Peyer's patch (tissue), 4 donors: ENCODE data around the gene BICRA. TPM values are rescaled to one million over a fixed set of nuclear protein-coding genes. Genes with fewer than 3 reads are reported as not detected.

Source experiments
- DNase-seq, 3 donors: peaks; one replicate each; pipeline ENCODE4 v3.0.0-alpha.2; 2017 to 2019
- H3K27ac ChIP-seq, 4 donors: fragments of 200-600 bp; sonication (generic); one replicate each; pipeline ENCODE4 v1.5.1; 2016 to 2019
- H3K27me3 ChIP-seq, 2 donors: fragments of 200-600 bp; sonication (generic); one replicate each; pipeline ENCODE4 v1.5.1; 2019
- H3K36me3 ChIP-seq, 3 donors: fragments of 200-600 bp; sonication (generic); one replicate each; pipeline ENCODE4 v1.5.1; 2016 to 2019
- H3K4me1 ChIP-seq, 4 donors: fragments of 200-600 bp; sonication (generic); one replicate each; pipeline ENCODE4 v1.5.1; 2016 to 2019
- H3K4me3 ChIP-seq, 4 donors: fragments of 200-600 bp; sonication (generic); 1 replicate in 3 of 4; 2 replicates in 1 of 4; pipeline ENCODE4 v1.5.1; 2016 to 2019; ENCODE audit warnings: mild to moderate bottlenecking in 1 of 4
- H3K9me3 ChIP-seq, 4 donors: fragments of 200-600 bp; sonication (generic); one replicate each; pipeline ENCODE4 v1.5.1; 2016 to 2019; ENCODE audit warnings: mild to moderate bottlenecking in 1 of 4
- CTCF ChIP-seq, 6 experiments: fragments of 450-650 bp in 4 of 6; fragments of 200-600 bp in 2 of 6; sonication (generic) in 1 of 6; IDR thresholded peaks; one replicate each; pipeline ENCODE4 v1.5.1; 2017 to 2019; ENCODE audit warnings: antibody characterized with exemption in 6 of 6, mild to moderate bottlenecking in 3 of 6, moderate library complexity in 1 of 6
- POLR2A ChIP-seq, 2 donors: fragments of 450-650 bp; IDR thresholded peaks; one replicate each; pipeline ENCODE4 v1.5.1; 2017; ENCODE audit warnings: antibody characterized with exemption in 2 of 2, mild to moderate bottlenecking in 2 of 2, moderate library complexity in 2 of 2
- total RNA-seq, 4 donors: library from RNA; depleted of rRNA; stranded (reverse); fragments of >200 nt; gene quantifications; one replicate each; pipeline ENCODE4 v1.1.0, GENCODE V29; 2016

The BICRA gene
- total RNA-seq, 4 donors from 2014 or later, result 8.2 to 14.9 (median 13.3) TPM

- Histone ChIP-seq H3K27me3 (no peaks in the 10 kb centered on the region), H3K4me1 (peaks cover 0 to 49% (median 2%) of the 10 kb centered on the region in 4 donors), H3K9me3 (no peaks in the 10 kb centered on the region), H3K4me3 (no peak overlapping the region), H3K36me3 (no peaks in the 10 kb centered on the region), H3K27ac (peak overlapping the region in 3 of 4 donors; percentile 54 to 94 (median 89))
- TF ChIP-seq POLR2A (IDR thresholded peaks at IDR 0.05) (no peak), CTCF (IDR thresholded peaks at IDR 0.05) (no peak)
- DNase-seq, result no peak
These were observed 48.8 kb downstream of the BICRA start for GRCh38 chr19:47657719-47658118.

- Histone ChIP-seq H3K27me3 (no peaks in the 10 kb centered on the region), H3K36me3 (no peaks in the 10 kb centered on the region), H3K4me3 (no peak overlapping the region), H3K9me3 (no peaks in the 10 kb centered on the region), H3K4me1 (peaks cover 0 to 59% (median 4%) of the 10 kb centered on the region in 4 donors), H3K27ac (peak overlapping the region in 3 of 4 donors; percentile 54 to 94 (median 89))
- peak in 1 of 3 donors; percentile 64 for DNase-seq
- no peak for TF ChIP-seq CTCF (IDR thresholded peaks at IDR 0.05)
- TF ChIP-seq POLR2A (IDR thresholded peaks at IDR 0.05), result no peak
These were observed 49.8 kb downstream of the BICRA start for GRCh38 chr19:47658431-47659348.

- H3K27me3 ChIP-seq, result no peaks in the 10 kb centered on the region
These were observed 51.5 kb downstream of the BICRA start for GRCh38 chr19:47660435-47660832.

GRCh38 chr19:47661161-47661560 lies 52.2 kb downstream of the BICRA start:
- Histone ChIP-seq H3K9me3 (no peaks in the 10 kb centered on the region), H3K27me3 (no peaks in the 10 kb centered on the region), H3K27ac (peak overlapping the region in 3 of 4 donors; percentile 27 to 94 (median 89)), H3K4me3 (no peak overlapping the region), H3K36me3 (no peaks in the 10 kb centered on the region), H3K4me1 (peaks cover 0 to 84% (median 9%) of the 10 kb centered on the region in 4 donors)
- TF ChIP-seq POLR2A (IDR thresholded peaks at IDR 0.05) (no peak), CTCF (IDR thresholded peaks at IDR 0.05) (no peak)
- no peak for DNase-seq

More at GRCh38 chr19:47660435-47660832, 51.5 kb downstream of the BICRA start:
- Histone ChIP-seq H3K36me3 (no peaks in the 10 kb centered on the region), H3K4me1 (peaks cover 0 to 76% (median 5%) of the 10 kb centered on the region in 4 donors), H3K9me3 (no peaks in the 10 kb centered on the region), H3K27ac (peak overlapping the region in 3 of 4 donors; percentile 58 to 94 (median 89)), H3K4me3 (no peak overlapping the region)
- TF ChIP-seq POLR2A (IDR thresholded peaks at IDR 0.05) (no peak), CTCF (IDR thresholded peaks at IDR 0.05) (no peak)
- DNase-seq, result peak in 2 of 3 donors; percentile 67 to 85

GRCh38 chr19:47661611-47662010 lies 52.7 kb downstream of the BICRA start:
- no peaks in the 10 kb centered on the region for H3K27me3 ChIP-seq
- no peaks in the 10 kb centered on the region for H3K9me3 ChIP-seq
- TF ChIP-seq POLR2A (IDR thresholded peaks at IDR 0.05) (no peak), CTCF (IDR thresholded peaks at IDR 0.05) (no peak)
- H3K4me1 ChIP-seq, result peaks cover 0 to 87% (median 10%) of the 10 kb centered on the region in 4 donors
- no peaks in the 10 kb centered on the region for H3K36me3 ChIP-seq
- no peak overlapping the region for H3K4me3 ChIP-seq
- peak overlapping the region in 3 of 4 donors; percentile 27 to 94 (median 89) for H3K27ac ChIP-seq
- no peak for DNase-seq
